Endothelial cell of umbilical vein (primary cell): Measurements from ENCODE around the gene ZSCAN20. TPM values are rescaled to one million over a fixed set of nuclear protein-coding genes. Genes with fewer than 3 reads are reported as not detected.

ENCODE experiments used
- BruUV-seq: library from RNA; stranded (reverse); fragments of 400-500 nt; replicated peaks from 2 replicates; lab custom pipeline; 2021; lab: Mats Ljungman, UMichigan
- CTCF ChIA-PET: fragments of 300-600, 350-600 bp; sonication (Branson Sonifier 250); formaldehyde crosslinking; loops from one replicate; lab custom pipeline; 2021; ENCODE audit warnings: antibody characterized with exemption, inconsistent platforms; lab: Charles Lee
- POLR2A ChIA-PET: fragments of 300-600, 350-600 bp; sonication (Branson Sonifier 250); formaldehyde crosslinking; loops from one replicate; lab custom pipeline; 2021; ENCODE audit warnings: antibody characterized with exemption, inconsistent platforms; lab: Charles Lee
- DNase-seq: peaks from one replicate; pipeline ENCODE4 v3.0.0-alpha.2; 2011; ENCODE audit warnings: low read depth, low spot score
- FAIRE-seq: peaks from 2 replicates; lab custom pipeline; 2011; peaks lifted over from hg19 to GRCh38; lab: Jason Lieb, UNC
- H2AFZ ChIP-seq: 2 replicates; pipeline ENCODE4 v1.6.0; 2012; ENCODE audit warnings: low read depth, low read length, control low read depth, inconsistent platforms
- H3K27ac ChIP-seq: 2 replicates; pipeline ENCODE4 v1.5.1; 2011; ENCODE audit warnings: low read depth, mild to moderate bottlenecking, control low read depth, low read length, moderate library complexity; ENCODE audit not compliant: insufficient read depth
- H3K27me3 ChIP-seq, 2 experiments: 2 replicates each; pipeline versions ENCODE4 v1.6.0 to v1.6.1; 2011; ENCODE audit warnings: low read length in 2 of 2, mixed read lengths in 1 of 2; ENCODE audit not compliant: control insufficient read depth in 2 of 2, insufficient read depth in 2 of 2
- H3K36me3 ChIP-seq, 2 experiments: 2 replicates in 1 of 2; 3 replicates in 1 of 2; pipeline ENCODE4 v1.5.1; 2011; ENCODE audit warnings: low read length in 2 of 2, mild to moderate bottlenecking in 1 of 2, moderate library complexity in 1 of 2; ENCODE audit not compliant: control insufficient read depth in 2 of 2, insufficient read depth in 2 of 2; ENCODE audit errors: extremely low read depth in 1 of 2
- H3K4me1 ChIP-seq: 3 replicates; pipeline ENCODE4 v1.5.1; 2011; ENCODE audit warnings: mild to moderate bottlenecking, low read length; ENCODE audit not compliant: control insufficient read depth, insufficient read depth; ENCODE audit errors: extremely low read depth
- H3K4me2 ChIP-seq: 2 replicates; pipeline ENCODE4 v1.6.1; 2011; ENCODE audit warnings: low read length, control low read depth, mixed read lengths; ENCODE audit not compliant: insufficient read depth
- H3K4me3 ChIP-seq, 3 experiments: fragments of 200-600 bp in 1 of 3; sonication (generic), shearing (Covaris generic) in 1 of 3; replicated peaks in 1 of 3; 2 replicates each; pipeline ENCODE4 v1.5.1; 2011 to 2016; ENCODE audit warnings: control low read depth in 3 of 3, low read length in 3 of 3, mild to moderate bottlenecking in 2 of 3, inconsistent platforms in 1 of 3, low read depth in 1 of 3, moderate library complexity in 1 of 3; ENCODE audit not compliant: insufficient read depth in 1 of 3
- H3K79me2 ChIP-seq: 2 replicates; pipeline ENCODE4 v1.6.0; 2012; ENCODE audit warnings: low read length, inconsistent platforms; ENCODE audit not compliant: control insufficient read depth, insufficient read depth
- H3K9ac ChIP-seq: replicated peaks from 2 replicates; pipeline ENCODE3; 2011; ENCODE audit warnings: low read length, control low read depth; ENCODE audit not compliant: insufficient read depth; ENCODE audit errors: extremely low read depth
- H3K9me1 ChIP-seq: replicated peaks from 3 replicates; pipeline ENCODE4 v1.6.0; 2011; ENCODE audit warnings: mild to moderate bottlenecking, low read length; ENCODE audit not compliant: control insufficient read depth, insufficient read depth; ENCODE audit errors: extremely low read depth
- H3K9me3 ChIP-seq: replicated peaks from 2 replicates; pipeline ENCODE4 v1.5.1; 2012; ENCODE audit warnings: low read length, inconsistent platforms; ENCODE audit not compliant: control insufficient read depth, insufficient read depth
- H4K20me1 ChIP-seq: replicated peaks from 2 replicates; pipeline ENCODE3; 2011; ENCODE audit warnings: mild to moderate bottlenecking, low read length; ENCODE audit not compliant: control insufficient read depth, insufficient read depth; ENCODE audit errors: extremely low read depth
- CTCF ChIP-seq, 2 donors: IDR thresholded peaks; 1 replicate in 1 of 2; 2 replicates in 1 of 2; pipeline ENCODE4 v1.5.1; 2011; ENCODE audit warnings: low read length in 2 of 2, mild to moderate bottlenecking in 2 of 2, moderate library complexity in 2 of 2, control low read depth in 1 of 2, inconsistent platforms in 1 of 2, low read depth in 1 of 2; ENCODE audit not compliant: insufficient read depth in 1 of 2; ENCODE audit errors: extremely low read depth in 1 of 2
- EZH2 ChIP-seq: IDR thresholded peaks from 2 replicates; pipeline ENCODE4 v1.6.1; 2012; ENCODE audit warnings: borderline replicate concordance, low read depth, mild to moderate bottlenecking, moderate library complexity, low read length, inconsistent platforms; ENCODE audit not compliant: severe bottlenecking
- FOS ChIP-seq: IDR thresholded peaks from 2 replicates; pipeline ENCODE4 v1.6.1; 2011; ENCODE audit warnings: mild to moderate bottlenecking, low read length, moderate library complexity, borderline replicate concordance; ENCODE audit not compliant: insufficient read depth
- GATA2 ChIP-seq: IDR thresholded peaks from 2 replicates; pipeline ENCODE4 v1.7.0; 2011; ENCODE audit warnings: low read depth, mild to moderate bottlenecking, moderate library complexity, mixed read lengths, low read length; ENCODE audit not compliant: insufficient read length, insufficient read depth
- JUN ChIP-seq: IDR thresholded peaks from 2 replicates; pipeline ENCODE4 v1.6.1; 2011; ENCODE audit warnings: borderline replicate concordance, low read depth; ENCODE audit not compliant: insufficient read length, insufficient read depth
- MAX ChIP-seq: IDR thresholded peaks from 2 replicates; pipeline ENCODE4 v1.6.1; 2011; ENCODE audit not compliant: insufficient read depth, insufficient read length
- MYC ChIP-seq: IDR thresholded peaks from one replicate; pipeline ENCODE4 v1.6.1; 2011; ENCODE audit warnings: mild to moderate bottlenecking, low read depth, low read length
- POLR2A ChIP-seq: IDR thresholded peaks from 2 replicates; pipeline ENCODE4 v1.6.1; 2012; ENCODE audit warnings: low read depth, mild to moderate bottlenecking, control low read depth, low read length
- POLR2AphosphoS5 ChIP-seq: IDR thresholded peaks from 2 replicates; pipeline ENCODE4 v1.6.1; 2012; ENCODE audit warnings: low read depth, mild to moderate bottlenecking, control low read depth, low read length, moderate library complexity; ENCODE audit not compliant: insufficient read depth
- dilution Hi-C: fragments of 300-500 bp; cut with MboI; formaldehyde crosslinking; loops from one replicate; pipeline ENCODE4 v1.15.0; 2019; ENCODE audit warnings: low sequenced_read_pairs; ENCODE audit not compliant: extremely low pct_ligation_motif_present
- intact Hi-C: fragments of 100-400 bp; cut with micrococcal nuclease; formaldehyde crosslinking; loops from one replicate; pipeline ENCODE4 v1.10.0; 2022
- polyA plus RNA-seq, 4 experiments: library from polyadenylated mRNA; depleted of rRNA in 3 of 4; stranded (reverse) in 3 of 4; unstranded in 1 of 4; fragments of >200 nt; gene quantifications; 2 replicates each; pipeline versions ENCODE4 v1.2.1 to v1.2.3, GENCODE V29; 2011 to 2012; ENCODE audit warnings: missing spikeins in 1 of 4
- total RNA-seq: library from RNA; stranded (reverse); gene quantifications from 2 replicates; pipeline ENCODE4 v1.2.3, GENCODE V29; 2021

Gene ZSCAN20
- total and polyA plus RNA-seq, 2 donors (not counting 3 experiments of a cell fraction or from before 2014, with no cell fraction given), result 1.2 to 5.8 TPM

GRCh38 chr1:33439662-33440061 lies 32.8 kb upstream of the ZSCAN20 start:
- TF ChIP-seq FOS (no peak), POLR2AphosphoS5 (no peak), JUN (no peak)
- H3K79me2 ChIP-seq, result no peaks in the 10 kb centered on the region
- H3K9me3 ChIP-seq, result no peaks in the 10 kb centered on the region
- ChIA-PET CTCF (interaction anchor here (1.2 to 6.8 kb wide), 2 partner anchors 16 to 32 kb away, joined by 5 to 26 read pairs; no protein-coding TSS in a partner anchor), POLR2A (no interaction called here)
- H3K27ac ChIP-seq, result no peak overlapping the region
- H3K4me1 ChIP-seq, result peaks cover 20% of the 10 kb centered on the region
- H3K9ac ChIP-seq, result no peak overlapping the region
- FAIRE-seq (no peak), DNase-seq (no peak)
- no peak overlapping the region for H3K4me2 ChIP-seq
- H3K27me3 ChIP-seq, result no peaks in the 10 kb centered on the region
- no TSS peak for BruUV-seq
- H4K20me1 ChIP-seq, result no peaks in the 10 kb centered on the region
- no peak overlapping the region for H2AFZ ChIP-seq
- dilution Hi-C loops, result no loop called here
- no peak overlapping the region for H3K4me3 ChIP-seq
- intact Hi-C loops, result no loop called here
- no peaks in the 10 kb centered on the region for H3K9me1 ChIP-seq
- no peaks in the 10 kb centered on the region for H3K36me3 ChIP-seq

- Histone ChIP-seq H3K4me1 (peaks cover 17% of the 10 kb centered on the region), H3K36me3 (no peaks in the 10 kb centered on the region), H3K4me3 (no peak overlapping the region), H3K79me2 (no peaks in the 10 kb centered on the region), H2AFZ (no peak overlapping the region), H3K9me3 (no peaks in the 10 kb centered on the region), H4K20me1 (no peaks in the 10 kb centered on the region), H3K9me1 (no peaks in the 10 kb centered on the region), H3K27ac (no peak overlapping the region), H3K4me2 (no peak overlapping the region), H3K27me3 (no peaks in the 10 kb centered on the region), H3K9ac (no peak overlapping the region)
- TF ChIP-seq GATA2 (no peak), POLR2A (no peak), CTCF (IDR thresholded peaks at IDR 0.05; ENCODE audit: extremely low read depth in 1 of 2, insufficient read depth in 1 of 2, low read depth in 1 of 2, low read length in 2 of 2) (no peak), POLR2AphosphoS5 (no peak), JUN (no peak), MAX (no peak), EZH2 (no peak), MYC (no peak), FOS (no peak)
- dilution Hi-C loops (no loop called here), intact Hi-C loops (no loop called here)
- no TSS peak for BruUV-seq
- no peak for FAIRE-seq
- CTCF ChIA-PET, result interaction anchor here (1.3 to 6.8 kb wide), 2 partner anchors 15 to 30 kb away, joined by 4 to 26 read pairs; no protein-coding TSS in a partner anchor
- POLR2A ChIA-PET, result interaction anchor here (0.6 kb wide), 1 partner anchor 9 kb away, joined by 3 read pairs; no protein-coding TSS in a partner anchor
- no peak for DNase-seq
These were observed 31.2 kb upstream of the ZSCAN20 start for GRCh38 chr1:33441088-33441745.
